Subcutaneous adipose tissue (tissue), 4 donors: ENCODE data around the gene XIST. TPM values are rescaled to one million over a fixed set of nuclear protein-coding genes. Genes with fewer than 3 reads are reported as not detected.

Experiments
- CTCF ChIP-seq: fragments of 450-650 bp; IDR thresholded peaks from one replicate; pipeline ENCODE4 v1.5.1; 2016; ENCODE audit warnings: low read depth, mild to moderate bottlenecking, control low read depth, antibody characterized with exemption, moderate library complexity
- total RNA-seq, 4 donors: library from RNA; depleted of rRNA; stranded (reverse); fragments of >200 nt; gene quantifications; one replicate each; pipeline ENCODE4 v1.1.0, GENCODE V29; 2016

The XIST gene
- total RNA-seq, result 100 to 1,000 TPM in 2 of 4 donors, under 1 TPM in 2; 0.38 to 342 (median 113) TPM

- TF ChIP-seq CTCF, result no peak
These were observed at the start of gene XIST for GRCh38 chrX:73852467-73852866. Gene XIST (minus strand): TSS chrX:73852714.

GRCh38 chrX:73877687-73878086 is 25.2 kb upstream of the XIST start:
- no peak for TF ChIP-seq CTCF

- TF ChIP-seq CTCF, result no peak
These were observed 24.4 kb upstream of the XIST start for GRCh38 chrX:73876911-73877310.

GRCh38 chrX:73868916-73869315 is 16.4 kb upstream of the XIST start:
- TF ChIP-seq CTCF, result no peak

GRCh38 chrX:73867144-73867543 is 14.6 kb upstream of the XIST start:
- TF ChIP-seq CTCF, result no peak

- no peak for TF ChIP-seq CTCF
These were observed 11.3 kb upstream of the XIST start for GRCh38 chrX:73863852-73864251.

GRCh38 chrX:73863268-73863667 is 10.8 kb upstream of the XIST start:
- no peak for TF ChIP-seq CTCF
